Vagina (tissue), 2 donors: Measurements from ENCODE around the gene STK26.

ENCODE experiments used
- CTCF ChIP-seq, 3 experiments: fragments of 450-650 bp in 2 of 3; fragments of 200-600 bp in 1 of 3; sonication (generic) in 1 of 3; IDR thresholded peaks; one replicate each; pipeline ENCODE4 v1.5.1; 2017 to 2019; ENCODE audit warnings: antibody characterized with exemption in 3 of 3, mild to moderate bottlenecking in 2 of 3, moderate library complexity in 2 of 3
- POLR2A ChIP-seq, 2 donors: fragments of 450-650 bp; IDR thresholded peaks; one replicate each; pipeline ENCODE4 v1.6.1; 2017; ENCODE audit warnings: antibody characterized with exemption in 2 of 2, mild to moderate bottlenecking in 2 of 2, moderate library complexity in 2 of 2
- POLR2AphosphoS5 ChIP-seq, 2 donors: sonication (generic); formaldehyde crosslinking; IDR thresholded peaks; one replicate each; pipeline ENCODE4 v1.9.0; 2017; ENCODE audit warnings: antibody characterized with exemption in 2 of 2, mild to moderate bottlenecking in 2 of 2, low read depth in 1 of 2; ENCODE audit not compliant: insufficient read depth in 1 of 2

DNA sequence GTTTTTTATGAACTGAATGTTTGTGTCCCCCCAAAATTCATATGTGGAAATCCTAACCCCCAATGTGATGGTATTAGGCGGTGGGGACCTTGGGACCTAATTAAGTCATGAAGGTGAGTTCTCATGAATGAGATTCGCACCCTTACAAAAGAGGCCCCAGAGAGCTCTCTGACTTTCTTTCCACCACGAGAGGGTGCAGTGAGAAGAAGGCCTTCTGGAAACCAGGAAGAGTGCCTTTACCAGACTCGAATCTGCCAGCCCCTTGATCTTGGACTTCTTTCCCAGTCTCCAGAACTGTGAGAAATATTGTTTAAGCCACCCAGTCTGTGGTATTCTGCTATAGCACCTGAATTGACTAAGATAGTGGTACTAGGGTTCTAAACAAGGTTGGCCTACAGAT is 40.8 kb downstream of the STK26 start:
- TF ChIP-seq POLR2A (IDR thresholded peaks at IDR 0.05): no peak
- TF ChIP-seq POLR2AphosphoS5 (IDR thresholded peaks at IDR 0.05; ENCODE audit: insufficient read depth in 1 of 2, low read depth in 1 of 2): no peak
- TF ChIP-seq CTCF (IDR thresholded peaks at IDR 0.05): no peak
